ENCODE data around the gene TMPO. TPM values are rescaled to one million over a fixed set of nuclear protein-coding genes. Genes with fewer than 3 reads are reported as not detected.

The TMPO gene
- total RNA-seq, 4 donors from 2014 or later: 53.9 to 87.7 (median 70.2) TPM

GRCh38 chr12:98530068-98530467, 14.7 kb downstream of the TMPO start:
- WGBS, 2 donors: 90 to 97% methylated on average over 1 of the region's 1 CpG
- no peaks in the 10 kb centered on the region for H3K27me3 ChIP-seq
- H3K9me3 ChIP-seq: no peaks in the 10 kb centered on the region

GRCh38 chr12:98532687-98533304, 17.4 kb downstream of the TMPO start:
- H3K27ac ChIP-seq: no peak overlapping the region
- H3K36me3 ChIP-seq: peaks cover 0 to 51% (median 15%) of the 10 kb centered on the region in 3 donors
- no peak for DNase-seq (ENCODE audit: low spot score in 2 of 2)
- WGBS, 2 donors: 64 to 71% methylated on average over 4 of the region's 4 CpGs
- no peaks in the 10 kb centered on the region for H3K4me1 ChIP-seq
- no peak for TF ChIP-seq EP300 (IDR thresholded peaks at IDR 0.05)
- TF ChIP-seq CTCF (IDR thresholded peaks at IDR 0.05): peak; percentile 26 to 45 (median 41)
- no peak for TF ChIP-seq POLR2A (IDR thresholded peaks at IDR 0.05)
- H3K27me3 ChIP-seq: no peaks in the 10 kb centered on the region
- no peak overlapping the region for H3K4me3 ChIP-seq
- no peaks in the 10 kb centered on the region for H3K9me3 ChIP-seq

More at GRCh38 chr12:98530068-98530467, 14.7 kb downstream of the TMPO start:
- Histone ChIP-seq H3K27ac (no peak overlapping the region), H3K4me1 (no peaks in the 10 kb centered on the region), H3K4me3 (no peak overlapping the region), H3K36me3 (peaks cover 0 to 55% (median 10%) of the 10 kb centered on the region in 3 donors)
- no peak for TF ChIP-seq CTCF (IDR thresholded peaks at IDR 0.05)
- TF ChIP-seq EP300 (IDR thresholded peaks at IDR 0.05): no peak
- no peak for TF ChIP-seq POLR2A (IDR thresholded peaks at IDR 0.05)
- no peak for DNase-seq (ENCODE audit: low spot score in 2 of 2)

GRCh38 chr12:98533723-98534251, 18.4 kb downstream of the TMPO start:
- H3K9me3 ChIP-seq: no peaks in the 10 kb centered on the region
- no peak overlapping the region for H3K27ac ChIP-seq
- DNase-seq (ENCODE audit: low spot score in 2 of 2): no peak
- H3K4me3 ChIP-seq: no peak overlapping the region
- no peaks in the 10 kb centered on the region for H3K4me1 ChIP-seq
- H3K36me3 ChIP-seq: peaks cover 0 to 51% (median 13%) of the 10 kb centered on the region in 3 donors
- no peak for TF ChIP-seq EP300 (IDR thresholded peaks at IDR 0.05)
- no peak for TF ChIP-seq POLR2A (IDR thresholded peaks at IDR 0.05)
- no peak for TF ChIP-seq CTCF (IDR thresholded peaks at IDR 0.05)
- 93% methylated on average over 4 of the region's 4 CpGs for WGBS, 2 donors
- H3K27me3 ChIP-seq: no peaks in the 10 kb centered on the region

GRCh38 chr12:98538031-98538430, 22.6 kb downstream of the TMPO start:
- H3K4me3 ChIP-seq: no peak overlapping the region
- TF ChIP-seq CTCF (IDR thresholded peaks at IDR 0.05) (no peak), EP300 (IDR thresholded peaks at IDR 0.05) (no peak), POLR2A (IDR thresholded peaks at IDR 0.05) (no peak)
- peaks cover 0 to 55% (median 5%) of the 10 kb centered on the region in 3 donors for H3K36me3 ChIP-seq
- no peaks in the 10 kb centered on the region for H3K27me3 ChIP-seq
- no peak overlapping the region for H3K27ac ChIP-seq
- 92 to 96% methylated on average over 4 of the region's 4 CpGs for WGBS, 2 donors
- no peaks in the 10 kb centered on the region for H3K4me1 ChIP-seq
- no peak for DNase-seq (ENCODE audit: low spot score in 2 of 2)
- H3K9me3 ChIP-seq: no peaks in the 10 kb centered on the region

GRCh38 chr12:98543701-98544100, 28.3 kb downstream of the TMPO start:
- Histone ChIP-seq H3K9me3 (no peaks in the 10 kb centered on the region), H3K4me3 (no peak overlapping the region), H3K27ac (no peak overlapping the region), H3K36me3 (peaks cover 0 to 52% (median 0%) of the 10 kb centered on the region in 3 donors), H3K4me1 (no peaks in the 10 kb centered on the region), H3K27me3 (no peaks in the 10 kb centered on the region)
- TF ChIP-seq POLR2A (IDR thresholded peaks at IDR 0.05) (no peak), EP300 (IDR thresholded peaks at IDR 0.05) (no peak), CTCF (IDR thresholded peaks at IDR 0.05) (no peak)
- DNase-seq (ENCODE audit: low spot score in 2 of 2): no peak

All from tibial nerve (tissue), 4 donors.